CD4-positive, alpha-beta memory T cell (primary cell): ENCODE measurements around the gene FAM3D. TPM values are rescaled to one million over a fixed set of nuclear protein-coding genes. Genes with fewer than 3 reads are reported as not detected.

ENCODE experiments used
- CTCF ChIA-PET: fragments of 350-600 bp; sonication (Branson Sonifier 250); formaldehyde crosslinking; loops from one replicate; lab custom pipeline; 2021; ENCODE audit warnings: inconsistent platforms; ENCODE audit not compliant: partially characterized antibody; lab: Charles Lee
- POLR2A ChIA-PET: fragments of 350-600 bp; sonication (Branson Sonifier 250); formaldehyde crosslinking; loops from one replicate; lab custom pipeline; 2021; ENCODE audit not compliant: partially characterized antibody; lab: Charles Lee
- DNase-seq, 5 donors: peaks; one replicate each; pipeline versions ENCODE4 v3.0.0 to v3.0.0-alpha.2; 2020 to 2022; ENCODE audit warnings: mixed read lengths in 1 of 5
- H3K27ac ChIP-seq: one replicate; pipeline ENCODE4 v1.7.0; 2013; ENCODE audit warnings: low read depth, low read length
- H3K27me3 ChIP-seq: 2 replicates; pipeline ENCODE4 v1.7.0; 2013; ENCODE audit warnings: mild to moderate bottlenecking, low read length, moderate library complexity; ENCODE audit not compliant: insufficient read depth
- H3K36me3 ChIP-seq: 2 replicates; pipeline ENCODE4 v1.7.0; 2013; ENCODE audit warnings: mild to moderate bottlenecking, low read length, moderate library complexity; ENCODE audit not compliant: insufficient read depth
- H3K4me1 ChIP-seq: 2 replicates; pipeline ENCODE4 v1.7.0; 2013; ENCODE audit warnings: mild to moderate bottlenecking, low read length, moderate library complexity; ENCODE audit not compliant: insufficient read depth
- H3K4me3 ChIP-seq, 2 donors: one replicate each; pipeline ENCODE4 v1.7.0; 2013; ENCODE audit warnings: low read length in 2 of 2, mild to moderate bottlenecking in 1 of 2
- H3K9me3 ChIP-seq, 2 donors: one replicate each; pipeline ENCODE4 v1.7.0; 2013; ENCODE audit warnings: low read length in 2 of 2, control low read depth in 1 of 2; ENCODE audit not compliant: control insufficient read depth in 1 of 2
- H3K27ac Mint-ChIP-seq, 7 donors: one replicate each; pipeline ENCODE4 v1.8.0; 2020 to 2021; ENCODE audit warnings: mixed read lengths in 7 of 7, mild to moderate bottlenecking in 6 of 7, inconsistent platforms in 3 of 7, moderate library complexity in 3 of 7
- H3K27me3 Mint-ChIP-seq, 2 donors: one replicate each; pipeline ENCODE4 v1.8.0; 2020 to 2021; ENCODE audit warnings: mixed read lengths in 2 of 2
- H3K36me3 Mint-ChIP-seq, 2 donors: one replicate each; pipeline ENCODE4 v1.8.0; 2020 to 2021; ENCODE audit warnings: mixed read lengths in 2 of 2, inconsistent platforms in 1 of 2, mild to moderate bottlenecking in 1 of 2
- H3K4me1 Mint-ChIP-seq, 4 donors: one replicate each; pipeline ENCODE4 v1.8.0; 2020 to 2021; ENCODE audit warnings: mixed read lengths in 4 of 4, mild to moderate bottlenecking in 1 of 4
- H3K4me3 Mint-ChIP-seq, 8 donors: one replicate each; pipeline ENCODE4 v1.8.0; 2020 to 2021; ENCODE audit warnings: mixed read lengths in 8 of 8, mild to moderate bottlenecking in 7 of 8, moderate library complexity in 6 of 8, inconsistent platforms in 3 of 8
- H3K9me3 Mint-ChIP-seq, 8 donors: one replicate each; pipeline ENCODE4 v1.8.0; 2020 to 2021; ENCODE audit warnings: mixed read lengths in 8 of 8, mild to moderate bottlenecking in 5 of 8, inconsistent platforms in 3 of 8, moderate library complexity in 1 of 8
- intact Hi-C: fragments of 100-400 bp; cut with micrococcal nuclease; formaldehyde crosslinking; loops from one replicate; pipeline ENCODE4 v1.15.1; 2023
- polyA plus RNA-seq, 2 donors: library from polyadenylated mRNA; unstranded; fragments of 300-500 nt; fragmentation: Illumina TruSeq; gene quantifications; one replicate each; pipeline ENCODE4 v1.2.3, GENCODE V29; 2021
- total RNA-seq, 2 experiments: library from RNA; stranded (reverse); gene quantifications; one replicate each; pipeline ENCODE4 v1.2.3, GENCODE V29; 2021

Gene FAM3D
- total and polyA plus RNA-seq, 4 experiments from 2014 or later = not detected

DNA sequence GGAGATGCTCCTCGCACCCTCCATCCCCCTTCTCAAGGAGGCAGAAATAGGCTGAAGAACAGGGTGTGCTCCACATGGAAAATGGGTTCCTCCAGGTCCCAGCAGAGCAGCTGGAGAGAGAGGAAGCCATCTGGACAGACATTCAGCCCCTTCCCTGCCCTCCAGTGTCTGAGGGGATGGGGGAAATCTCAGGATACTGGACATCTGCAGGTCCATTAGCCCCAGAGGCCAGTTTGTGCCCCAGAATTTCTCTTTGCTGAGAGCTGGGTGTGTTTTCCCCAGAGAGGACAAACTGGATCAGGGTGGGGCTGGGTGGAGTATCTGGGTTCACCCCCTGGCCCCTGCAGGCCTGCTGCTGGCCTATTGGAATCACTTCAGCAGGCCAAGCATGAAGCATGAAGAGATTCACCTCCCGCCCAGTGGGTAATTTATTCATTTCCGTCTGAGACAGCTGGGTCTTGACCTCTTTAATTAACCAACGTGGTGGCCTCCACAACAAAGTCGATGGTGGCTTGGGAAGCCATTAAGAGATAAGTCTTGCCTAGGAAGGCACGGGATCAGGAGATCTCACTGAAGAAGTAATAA is 4.6 kb downstream of the FAM3D start:
- no peaks in the 10 kb centered on the region for H3K36me3 Mint-ChIP-seq
- peaks cover 3 to 9% of the 10 kb centered on the region in 2 donors for H3K27me3 Mint-ChIP-seq
- CTCF ChIA-PET = no interaction called here
- H3K36me3 ChIP-seq = no peaks in the 10 kb centered on the region
- no peaks in the 10 kb centered on the region for H3K4me1 Mint-ChIP-seq
- no peak for DNase-seq
- H3K4me1 ChIP-seq = no peaks in the 10 kb centered on the region
- POLR2A ChIA-PET = no interaction called here
- intact Hi-C loops = no loop called here
- H3K27me3 ChIP-seq = no peaks in the 10 kb centered on the region
- peaks cover 0 to 2% (median 0%) of the 10 kb centered on the region in 8 donors for H3K9me3 Mint-ChIP-seq
- H3K4me3 Mint-ChIP-seq = no peak overlapping the region
- no peak overlapping the region for H3K4me3 ChIP-seq
- H3K9me3 ChIP-seq = no peaks in the 10 kb centered on the region
- H3K27ac ChIP-seq = no peak overlapping the region
- H3K27ac Mint-ChIP-seq = no peak overlapping the region

DNA sequence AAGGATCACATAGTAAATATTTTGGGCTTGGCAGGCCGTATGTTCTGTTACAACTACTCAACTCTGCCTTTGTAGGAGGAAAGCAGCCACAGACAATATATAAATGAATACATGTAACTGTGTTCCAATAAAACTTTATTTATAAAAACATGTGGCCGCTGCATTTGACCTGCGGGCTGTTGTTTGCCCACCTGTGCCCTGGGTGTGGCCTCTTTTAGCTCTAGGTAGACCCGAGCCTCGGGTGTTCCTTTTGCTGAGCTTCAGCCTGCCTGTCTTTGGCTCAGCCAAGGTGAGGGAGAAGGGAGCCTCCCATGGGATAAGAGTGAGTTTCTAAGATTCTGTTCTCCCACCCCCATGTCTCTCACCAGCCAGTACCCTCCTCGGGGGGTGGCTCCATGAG is 5.6 kb downstream of the FAM3D start:
- Histone ChIP-seq H3K27me3 (no peaks in the 10 kb centered on the region), H3K4me3 (no peak overlapping the region), H3K9me3 (no peaks in the 10 kb centered on the region), H3K27ac (no peak overlapping the region), H3K4me1 (no peaks in the 10 kb centered on the region), H3K36me3 (no peaks in the 10 kb centered on the region)
- no peak for DNase-seq
- no peaks in the 10 kb centered on the region for H3K36me3 Mint-ChIP-seq
- POLR2A ChIA-PET = no interaction called here
- intact Hi-C loops = no loop called here
- no peaks in the 10 kb centered on the region for H3K4me1 Mint-ChIP-seq
- H3K9me3 Mint-ChIP-seq = peaks cover 0 to 2% (median 0%) of the 10 kb centered on the region in 8 donors
- CTCF ChIA-PET = no interaction called here
- peaks cover 3 to 8% of the 10 kb centered on the region in 2 donors for H3K27me3 Mint-ChIP-seq
- no peak overlapping the region for H3K4me3 Mint-ChIP-seq
- H3K27ac Mint-ChIP-seq = no peak overlapping the region

DNA sequence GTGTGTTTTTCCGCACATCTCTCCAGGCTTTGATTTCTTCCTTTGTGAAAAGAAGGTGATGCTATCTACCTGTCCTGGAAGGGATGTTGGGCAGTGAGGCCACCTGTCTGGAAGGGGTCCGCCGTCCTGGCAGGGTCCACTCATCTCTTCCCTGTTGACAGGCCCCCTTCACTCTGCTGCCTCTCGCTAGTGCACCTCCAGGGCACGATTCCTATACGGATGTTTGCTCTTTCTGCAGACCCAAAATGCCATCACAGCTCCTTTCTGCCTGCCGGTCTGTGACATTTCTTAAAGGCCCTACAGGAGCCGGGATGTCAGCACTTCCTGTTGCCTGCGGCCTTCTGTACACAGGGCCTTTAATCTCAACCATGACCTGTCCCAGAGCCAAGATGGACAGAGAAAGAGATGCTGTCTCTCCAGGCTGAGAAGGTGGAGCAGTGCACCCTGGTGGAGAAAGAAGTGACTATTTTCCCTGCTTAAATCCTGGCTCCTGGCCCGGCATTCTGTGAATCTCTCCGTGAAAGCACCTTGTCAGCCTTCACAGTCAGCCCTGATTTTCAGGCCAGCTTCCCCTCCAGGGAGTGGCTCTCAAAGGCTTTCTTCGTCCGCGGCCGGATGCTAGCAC is 7.4 kb downstream of the FAM3D start:
- Mint-ChIP-seq H3K4me3 (no peak overlapping the region), H3K36me3 (no peaks in the 10 kb centered on the region), H3K9me3 (peaks cover 0 to 2% (median 0%) of the 10 kb centered on the region in 8 donors), H3K27me3 (peaks cover 5 to 12% of the 10 kb centered on the region in 2 donors), H3K27ac (no peak overlapping the region), H3K4me1 (no peaks in the 10 kb centered on the region)
- Histone ChIP-seq H3K4me1 (no peaks in the 10 kb centered on the region), H3K4me3 (no peak overlapping the region), H3K9me3 (no peaks in the 10 kb centered on the region), H3K36me3 (no peaks in the 10 kb centered on the region), H3K27me3 (no peaks in the 10 kb centered on the region), H3K27ac (no peak overlapping the region)
- intact Hi-C loops = no loop called here
- DNase-seq = no peak
- ChIA-PET POLR2A (no interaction called here), CTCF (no interaction called here)

DNA sequence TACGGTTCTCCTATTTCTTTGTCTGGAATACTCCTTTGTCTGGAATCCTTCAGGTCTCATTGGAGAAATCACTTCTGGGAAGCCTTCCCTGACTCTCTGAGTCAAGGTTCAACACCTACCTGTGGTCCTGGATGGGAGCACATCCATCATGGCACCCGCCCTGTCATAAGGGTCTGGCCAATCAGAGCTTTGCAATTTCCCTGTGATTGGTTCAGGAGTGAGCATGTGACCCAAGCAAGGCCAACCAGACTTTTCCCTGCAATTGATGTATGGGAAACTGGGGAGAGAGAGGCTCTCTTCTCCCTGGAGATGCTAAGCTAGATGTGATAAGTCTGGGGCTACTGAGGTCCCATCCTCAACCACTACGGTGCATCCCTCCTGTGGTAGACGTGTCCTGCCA is 8.1 kb downstream of the FAM3D start:
- ChIA-PET CTCF (no interaction called here), POLR2A (no interaction called here)
- Histone ChIP-seq H3K27ac (no peak overlapping the region), H3K4me3 (no peak overlapping the region), H3K27me3 (no peaks in the 10 kb centered on the region), H3K36me3 (no peaks in the 10 kb centered on the region), H3K9me3 (no peaks in the 10 kb centered on the region), H3K4me1 (no peaks in the 10 kb centered on the region)
- H3K36me3 Mint-ChIP-seq = no peaks in the 10 kb centered on the region
- intact Hi-C loops = no loop called here
- H3K4me1 Mint-ChIP-seq = no peaks in the 10 kb centered on the region
- peaks cover 0 to 2% (median 0%) of the 10 kb centered on the region in 8 donors for H3K9me3 Mint-ChIP-seq
- H3K4me3 Mint-ChIP-seq = no peak overlapping the region
- H3K27ac Mint-ChIP-seq = no peak overlapping the region
- DNase-seq = no peak
- peaks cover 5 to 14% of the 10 kb centered on the region in 2 donors for H3K27me3 Mint-ChIP-seq

DNA sequence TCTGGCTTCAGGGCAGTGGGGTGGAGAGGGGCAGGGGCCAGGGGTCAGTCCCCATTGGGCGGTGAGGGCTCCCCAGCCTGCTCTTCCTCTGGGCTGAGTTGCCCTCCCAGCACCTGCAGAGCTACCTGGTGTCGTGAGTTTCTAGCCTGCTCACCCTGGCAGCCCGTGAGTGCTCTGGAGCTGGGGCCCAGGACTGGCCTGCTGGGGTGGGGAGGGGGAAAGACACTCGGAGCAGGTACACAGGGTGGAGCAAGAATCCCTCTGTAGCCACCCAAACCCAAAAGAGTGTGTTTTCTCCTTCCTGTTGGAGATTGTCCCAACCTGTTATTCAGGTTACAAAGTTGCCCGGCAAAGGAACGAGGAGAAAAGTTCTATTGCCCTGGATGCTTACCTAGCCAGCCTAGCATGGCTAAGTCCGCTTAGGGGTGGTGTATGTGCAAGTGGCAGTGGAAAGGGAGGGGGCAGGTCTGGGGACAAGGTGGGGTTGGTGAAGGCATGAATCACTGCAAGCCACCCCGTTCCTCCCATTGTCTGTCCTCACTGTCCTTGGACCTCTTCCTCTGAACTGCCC is 8.9 kb downstream of the FAM3D start:
- intact Hi-C loops = no loop called here

DNA sequence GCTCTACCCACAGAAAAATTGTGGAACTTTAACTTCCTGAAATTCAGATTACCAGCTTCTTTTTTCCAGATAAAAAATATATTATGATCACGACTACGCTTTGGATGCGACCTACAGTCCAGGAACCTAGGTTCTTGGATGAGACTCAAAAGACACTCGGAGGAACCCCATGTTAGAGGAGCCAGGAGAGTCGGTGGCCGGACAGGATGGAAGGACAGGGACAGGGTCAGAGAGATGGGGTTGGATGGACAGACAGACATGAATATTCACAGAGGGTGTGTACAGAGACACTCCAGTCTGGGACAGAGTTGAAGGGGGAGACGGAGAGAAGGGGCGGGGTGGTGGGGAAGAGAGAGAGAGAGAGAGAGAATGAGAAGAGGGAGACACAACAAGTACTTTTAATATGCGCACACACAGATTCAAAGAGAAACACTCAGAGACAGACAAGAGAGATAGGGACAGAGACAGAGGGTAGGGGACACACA is 9.5 kb downstream of the FAM3D start:
- peaks cover 0 to 3% (median 0%) of the 10 kb centered on the region in 8 donors for H3K9me3 Mint-ChIP-seq
- H3K4me3 Mint-ChIP-seq = no peak overlapping the region

More for the DNA sequence above, 8.9 kb downstream of the FAM3D start:
- H3K27ac Mint-ChIP-seq = no peak overlapping the region
- H3K36me3 Mint-ChIP-seq = no peaks in the 10 kb centered on the region
- H3K4me1 Mint-ChIP-seq = no peaks in the 10 kb centered on the region
- ChIA-PET CTCF (no interaction called here), POLR2A (no interaction called here)
- Histone ChIP-seq H3K27ac (no peak overlapping the region), H3K9me3 (no peaks in the 10 kb centered on the region), H3K4me1 (no peaks in the 10 kb centered on the region), H3K27me3 (no peaks in the 10 kb centered on the region), H3K4me3 (no peak overlapping the region), H3K36me3 (no peaks in the 10 kb centered on the region)
- peaks cover 0 to 2% (median 0%) of the 10 kb centered on the region in 8 donors for H3K9me3 Mint-ChIP-seq
- H3K27me3 Mint-ChIP-seq = peaks cover 8 to 16% of the 10 kb centered on the region in 2 donors
- DNase-seq = no peak
- H3K4me3 Mint-ChIP-seq = no peak overlapping the region

DNA sequence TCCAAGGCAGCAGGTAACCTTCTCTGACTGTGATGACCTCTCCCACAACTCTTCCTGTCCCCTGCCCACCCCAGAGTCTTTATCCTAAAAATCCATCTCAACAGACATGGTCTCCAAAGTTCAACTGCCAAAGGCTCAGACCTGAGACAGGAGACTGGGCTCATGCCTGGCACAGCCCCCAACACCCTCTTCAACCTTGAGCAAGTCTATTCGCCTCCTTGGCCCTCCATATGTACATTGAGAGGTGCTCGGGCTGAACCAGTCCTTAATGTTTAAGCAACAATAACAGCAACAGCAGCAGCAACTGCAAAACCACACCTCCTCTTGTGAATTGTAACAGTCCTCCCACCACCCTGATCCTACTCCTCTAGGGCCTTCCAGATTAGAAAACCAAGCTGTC is 9.9 kb downstream of the FAM3D start:
- intact Hi-C loops = no loop called here
- Histone ChIP-seq H3K4me3 (no peak overlapping the region), H3K36me3 (no peaks in the 10 kb centered on the region), H3K9me3 (no peaks in the 10 kb centered on the region), H3K27ac (no peak overlapping the region), H3K4me1 (no peaks in the 10 kb centered on the region), H3K27me3 (no peaks in the 10 kb centered on the region)
- Mint-ChIP-seq H3K4me3 (no peak overlapping the region), H3K9me3 (peaks cover 0 to 3% (median 0%) of the 10 kb centered on the region in 8 donors), H3K27me3 (peaks cover 10 to 16% of the 10 kb centered on the region in 2 donors), H3K4me1 (no peaks in the 10 kb centered on the region), H3K36me3 (no peaks in the 10 kb centered on the region), H3K27ac (no peak overlapping the region)
- ChIA-PET POLR2A (no interaction called here), CTCF (no interaction called here)
- DNase-seq = no peak

More for the DNA sequence above, 9.5 kb downstream of the FAM3D start:
- ChIA-PET POLR2A (no interaction called here), CTCF (no interaction called here)
- no peaks in the 10 kb centered on the region for H3K36me3 ChIP-seq
- H3K4me3 ChIP-seq = no peak overlapping the region
- no peaks in the 10 kb centered on the region for H3K4me1 Mint-ChIP-seq
- H3K27me3 ChIP-seq = no peaks in the 10 kb centered on the region
- H3K4me1 ChIP-seq = no peaks in the 10 kb centered on the region
- peaks cover 10 to 16% of the 10 kb centered on the region in 2 donors for H3K27me3 Mint-ChIP-seq
- no peaks in the 10 kb centered on the region for H3K9me3 ChIP-seq
- intact Hi-C loops = no loop called here
- no peaks in the 10 kb centered on the region for H3K36me3 Mint-ChIP-seq
- H3K27ac Mint-ChIP-seq = no peak overlapping the region
- no peak overlapping the region for H3K27ac ChIP-seq
- DNase-seq = no peak
